Measurements from ENCODE around the gene CXCL6.

DNA sequence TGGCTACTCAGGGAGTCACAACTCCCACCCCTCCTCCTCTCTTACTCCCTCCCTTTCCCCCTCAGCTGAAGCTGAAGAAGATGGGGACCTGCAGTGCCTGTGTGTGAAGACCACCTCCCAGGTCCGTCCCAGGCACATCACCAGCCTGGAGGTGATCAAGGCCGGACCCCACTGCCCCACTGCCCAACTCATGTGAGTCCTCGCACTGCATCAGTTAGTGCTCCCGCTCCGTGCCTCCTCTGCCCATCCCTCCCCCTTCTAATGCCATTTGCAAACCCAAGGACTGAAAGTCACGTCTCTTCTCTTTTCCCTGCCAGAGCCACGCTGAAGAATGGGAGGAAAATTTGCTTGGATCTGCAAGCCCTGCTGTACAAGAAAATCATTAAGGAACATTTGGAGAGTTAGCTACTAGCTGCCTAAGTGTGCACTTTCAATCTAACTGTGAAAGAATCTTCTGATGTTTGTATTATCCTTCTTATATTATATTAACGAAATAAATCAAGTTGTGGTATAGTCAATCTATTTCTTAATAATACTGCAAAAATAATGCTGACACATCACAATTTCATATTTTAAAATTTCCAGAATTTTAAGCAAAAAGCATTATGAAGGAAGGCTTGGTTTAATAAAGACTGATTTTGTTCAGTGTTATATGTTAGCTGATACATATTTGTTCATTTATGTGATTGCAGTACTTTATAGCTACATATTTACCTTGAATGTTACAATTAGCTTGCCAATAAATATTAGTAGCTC is 17.4 kb downstream of the CXCL6 start:
- TF ChIP-seq, protein P1, sequence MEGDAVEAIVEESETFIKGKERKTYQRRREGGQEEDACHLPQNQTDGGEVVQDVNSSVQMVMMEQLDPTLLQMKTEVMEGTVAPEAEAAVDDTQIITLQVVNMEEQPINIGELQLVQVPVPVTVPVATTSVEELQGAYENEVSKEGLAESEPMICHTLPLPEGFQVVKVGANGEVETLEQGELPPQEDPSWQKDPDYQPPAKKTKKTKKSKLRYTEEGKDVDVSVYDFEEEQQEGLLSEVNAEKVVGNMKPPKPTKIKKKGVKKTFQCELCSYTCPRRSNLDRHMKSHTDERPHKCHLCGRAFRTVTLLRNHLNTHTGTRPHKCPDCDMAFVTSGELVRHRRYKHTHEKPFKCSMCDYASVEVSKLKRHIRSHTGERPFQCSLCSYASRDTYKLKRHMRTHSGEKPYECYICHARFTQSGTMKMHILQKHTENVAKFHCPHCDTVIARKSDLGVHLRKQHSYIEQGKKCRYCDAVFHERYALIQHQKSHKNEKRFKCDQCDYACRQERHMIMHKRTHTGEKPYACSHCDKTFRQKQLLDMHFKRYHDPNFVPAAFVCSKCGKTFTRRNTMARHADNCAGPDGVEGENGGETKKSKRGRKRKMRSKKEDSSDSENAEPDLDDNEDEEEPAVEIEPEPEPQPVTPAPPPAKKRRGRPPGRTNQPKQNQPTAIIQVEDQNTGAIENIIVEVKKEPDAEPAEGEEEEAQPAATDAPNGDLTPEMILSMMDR (IDR thresholded peaks at IDR 0.05), result no peak
- no peak for TF ChIP-seq ZFX (IDR thresholded peaks at IDR 0.05; ENCODE audit: borderline replicate concordance)

All from 22Rv1 (cell line).